ENCODE measurements around the gene CCNB3. TPM values are rescaled to one million over a fixed set of nuclear protein-coding genes. Genes with fewer than 3 reads are reported as not detected.

Gene CCNB3
- total RNA-seq, 1 donor from 2014 or later, result 1.6 TPM

DNA sequence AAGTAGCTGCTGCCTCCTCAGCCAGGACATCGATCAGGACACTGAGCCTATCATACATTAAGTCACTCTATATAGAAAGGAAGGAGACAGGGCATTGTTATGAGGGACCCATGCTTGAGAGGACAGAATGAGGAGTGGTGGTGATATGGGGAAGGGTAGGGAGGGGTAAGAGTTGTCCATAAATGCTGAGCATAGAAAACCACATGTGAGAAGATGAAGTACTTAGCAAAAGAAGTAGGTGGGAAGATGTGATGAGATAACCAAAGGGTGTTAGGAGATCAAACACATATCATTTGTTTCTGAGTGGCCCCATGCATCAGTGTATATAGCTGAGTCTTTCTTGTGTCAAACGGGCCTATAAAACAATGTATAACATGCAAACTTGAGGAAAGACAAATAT is 182.0 kb downstream of the CCNB3 start:
- Mint-ChIP-seq H3K27ac (ENCODE audit: unreplicated experiment) (no peak overlapping the region), H3K36me3 (ENCODE audit: low read depth) (no peaks in the 10 kb centered on the region), H3K27me3 (ENCODE audit: low read depth) (peaks cover 1% of the 10 kb centered on the region), H3K9me3 (ENCODE audit: low read depth) (peaks cover 6% of the 10 kb centered on the region), H3K4me3 (ENCODE audit: unreplicated experiment) (no peak overlapping the region), H3K4me1 (ENCODE audit: low read depth) (no peaks in the 10 kb centered on the region)
- DNase-seq (ENCODE audit: low spot score), result no peak
- TF ChIP-seq CTCF (IDR thresholded peaks at IDR 0.05), result no peak

GRCh38 chrX:50393902-50394301 is 189.3 kb downstream of the CCNB3 start:
- H3K4me1 Mint-ChIP-seq (ENCODE audit: low read depth), result no peaks in the 10 kb centered on the region
- TF ChIP-seq CTCF (IDR thresholded peaks at IDR 0.05), result no peak
- H3K9me3 Mint-ChIP-seq (ENCODE audit: low read depth), result peaks cover 7% of the 10 kb centered on the region
- no peak overlapping the region for H3K4me3 Mint-ChIP-seq (ENCODE audit: unreplicated experiment)
- H3K36me3 Mint-ChIP-seq (ENCODE audit: low read depth), result no peaks in the 10 kb centered on the region
- H3K27me3 Mint-ChIP-seq (ENCODE audit: low read depth), result no peaks in the 10 kb centered on the region
- DNase-seq (ENCODE audit: low spot score), result no peak
- no peak overlapping the region for H3K27ac Mint-ChIP-seq (ENCODE audit: unreplicated experiment)

Other genes starting within 250 kb of the CCNB3 start
- gene AKAP4, start 3.8 kb upstream of the CCNB3 start, total RNA-seq, result not detected in 3 replicates